CD14-positive monocyte (primary cell): ENCODE results near the gene HSD3B2. TPM values are rescaled to one million over a fixed set of nuclear protein-coding genes. Genes with fewer than 3 reads are reported as not detected.
"Not testable (repeated sequence)": the region's sequence is repeated elsewhere in the genome, so short reads cannot be mapped to it uniquely, and the experiment has no call there.

ENCODE experiments used
- DNase-seq, 3 donors: peaks; one replicate each; pipeline ENCODE4 v3.0.0-alpha.2; 2011 to 2022
- H2AFZ ChIP-seq: 2 replicates; pipeline ENCODE4 v1.6.0; 2012; ENCODE audit warnings: mild to moderate bottlenecking, low read depth, low read length, inconsistent platforms; ENCODE audit not compliant: insufficient read depth, poor library complexity, severe bottlenecking
- H3K27ac ChIP-seq, 2 donors: 1 replicate in 1 of 2; 2 replicates in 1 of 2; pipeline ENCODE4 v1.5.1; 2012 to 2013; ENCODE audit warnings: low read length in 2 of 2, control low read depth in 1 of 2, inconsistent platforms in 1 of 2, low read depth in 1 of 2, mild to moderate bottlenecking in 1 of 2
- H3K27me3 ChIP-seq, 2 donors: one replicate each; pipeline versions ENCODE4 v1.6.0 to v1.6.1; 2011 to 2013; ENCODE audit warnings: low read length in 2 of 2; ENCODE audit not compliant: control insufficient read depth in 2 of 2, insufficient read depth in 2 of 2
- H3K36me3 ChIP-seq, 2 donors: replicated peaks in 1 of 2; 1 replicate in 1 of 2; 2 replicates in 1 of 2; pipeline versions ENCODE4 v1.5.1 to v1.6.1; 2012 to 2013; ENCODE audit warnings: low read length in 2 of 2, control low read depth in 1 of 2, inconsistent platforms in 1 of 2, mild to moderate bottlenecking in 1 of 2; ENCODE audit not compliant: insufficient read depth in 2 of 2, control insufficient read depth in 1 of 2
- H3K4me1 ChIP-seq, 2 donors: 1 replicate in 1 of 2; 2 replicates in 1 of 2; pipeline versions ENCODE4 v1.5.1 to v1.6.1; 2012 to 2013; ENCODE audit warnings: low read length in 2 of 2, control low read depth in 1 of 2, inconsistent platforms in 1 of 2, mild to moderate bottlenecking in 1 of 2, moderate library complexity in 1 of 2; ENCODE audit not compliant: insufficient read depth in 2 of 2, control insufficient read depth in 1 of 2
- H3K4me2 ChIP-seq: replicated peaks from 2 replicates; pipeline ENCODE3; 2012; ENCODE audit warnings: low read length, moderate library complexity, mild to moderate bottlenecking; ENCODE audit not compliant: poor library complexity, severe bottlenecking; ENCODE audit errors: extremely low read depth
- H3K4me3 ChIP-seq, 3 experiments: fragments of 200-600 bp in 1 of 3; sonication (generic) in 1 of 3; replicated peaks in 1 of 3; 1 replicate in 2 of 3; 2 replicates in 1 of 3; pipeline ENCODE4 v1.5.1; 2011 to 2013; ENCODE audit warnings: low read length in 3 of 3, mild to moderate bottlenecking in 3 of 3, control low read depth in 2 of 3, low read depth in 2 of 3, inconsistent platforms in 1 of 3, moderate library complexity in 1 of 3
- H3K79me2 ChIP-seq: 2 replicates; pipeline ENCODE4 v1.6.0; 2012; ENCODE audit warnings: mild to moderate bottlenecking, control low read depth, inconsistent platforms, low read length, moderate library complexity; ENCODE audit not compliant: insufficient read depth
- H3K9ac ChIP-seq: 2 replicates; pipeline ENCODE4 v1.6.0; 2017; ENCODE audit warnings: low read length, mild to moderate bottlenecking; ENCODE audit not compliant: insufficient read depth, poor library complexity, severe bottlenecking
- H3K9me3 ChIP-seq, 2 donors: replicated peaks in 1 of 2; 1 replicate in 1 of 2; 2 replicates in 1 of 2; pipeline versions ENCODE4 v1.5.1 to v1.6.1; 2012 to 2013; ENCODE audit warnings: low read length in 2 of 2, control low read depth in 1 of 2; ENCODE audit not compliant: control insufficient read depth in 1 of 2, insufficient read depth in 1 of 2
- H4K20me1 ChIP-seq: 2 replicates; pipeline ENCODE4 v1.6.0; 2012; ENCODE audit warnings: mild to moderate bottlenecking, low read length, control low read depth, moderate library complexity; ENCODE audit not compliant: insufficient read depth
- H3K27ac Mint-ChIP-seq, 7 donors: one replicate each; pipeline ENCODE4 v1.8.0; 2020; ENCODE audit warnings: mild to moderate bottlenecking in 7 of 7, mixed read lengths in 7 of 7, moderate library complexity in 6 of 7, inconsistent platforms in 2 of 7
- H3K27me3 Mint-ChIP-seq, 3 donors: one replicate each; pipeline ENCODE4 v1.8.0; 2021 to 2022; ENCODE audit warnings: low read depth in 3 of 3, mild to moderate bottlenecking in 3 of 3, mixed read lengths in 3 of 3, moderate library complexity in 3 of 3, inconsistent platforms in 1 of 3
- H3K36me3 Mint-ChIP-seq, 2 donors: one replicate each; pipeline ENCODE4 v1.8.0; 2020; ENCODE audit warnings: mixed read lengths in 2 of 2, inconsistent platforms in 1 of 2, mild to moderate bottlenecking in 1 of 2
- H3K4me1 Mint-ChIP-seq: one replicate; pipeline ENCODE4 v1.8.0; 2020; ENCODE audit warnings: mild to moderate bottlenecking, mixed read lengths
- H3K4me3 Mint-ChIP-seq, 2 donors: one replicate each; pipeline ENCODE4 v1.8.0; 2020; ENCODE audit warnings: mild to moderate bottlenecking in 2 of 2, mixed read lengths in 2 of 2, moderate library complexity in 1 of 2
- H3K9me3 Mint-ChIP-seq, 7 donors: one replicate each; pipeline ENCODE4 v1.8.0; 2020 to 2022; ENCODE audit warnings: mixed read lengths in 7 of 7, mild to moderate bottlenecking in 6 of 7, moderate library complexity in 6 of 7, inconsistent platforms in 2 of 7
- WGBS: methylation state at CpG from one replicate; pipeline ENCODE4 v1.1.5; 2013; ENCODE audit warnings: missing lambda C conversion rate; ENCODE audit not compliant: insufficient coverage; 5-methylcytosine and 5-hydroxymethylcytosine counted together
- intact Hi-C, 2 donors: fragments of 100-400 bp; cut with micrococcal nuclease; formaldehyde crosslinking; loops; one replicate each; pipeline versions ENCODE4 v1.15.0 to v1.15.1; 2023
- polyA plus RNA-seq, 3 donors: library from polyadenylated mRNA; depleted of rRNA in 1 of 3; unstranded in 2 of 3; stranded (reverse) in 1 of 3; fragments of 300-500 nt in 2 of 3; fragments of >200 nt in 1 of 3; fragmentation: Illumina TruSeq in 2 of 3; gene quantifications; 1 replicate in 2 of 3; 2 replicates in 1 of 3; pipeline ENCODE4 v1.2.3, GENCODE V29; 2012 to 2021
- TF ChIP-seq, protein P1 (sequence below): fragments of 200-600 bp; IDR thresholded peaks from one replicate; pipeline ENCODE4 v1.8.0; 2022; ENCODE audit warnings: antibody characterized with exemption, mild to moderate bottlenecking

The HSD3B2 gene
- polyA plus RNA-seq, 3 donors, result not detected

- H3K4me2 ChIP-seq, result no peak overlapping the region
- intact Hi-C loops, result no loop called here
- H3K79me2 ChIP-seq, result no peaks in the 10 kb centered on the region
- no peak overlapping the region for H3K27ac ChIP-seq
- H3K27me3 ChIP-seq, result no peaks in the 10 kb centered on the region
- TF ChIP-seq, protein P1, sequence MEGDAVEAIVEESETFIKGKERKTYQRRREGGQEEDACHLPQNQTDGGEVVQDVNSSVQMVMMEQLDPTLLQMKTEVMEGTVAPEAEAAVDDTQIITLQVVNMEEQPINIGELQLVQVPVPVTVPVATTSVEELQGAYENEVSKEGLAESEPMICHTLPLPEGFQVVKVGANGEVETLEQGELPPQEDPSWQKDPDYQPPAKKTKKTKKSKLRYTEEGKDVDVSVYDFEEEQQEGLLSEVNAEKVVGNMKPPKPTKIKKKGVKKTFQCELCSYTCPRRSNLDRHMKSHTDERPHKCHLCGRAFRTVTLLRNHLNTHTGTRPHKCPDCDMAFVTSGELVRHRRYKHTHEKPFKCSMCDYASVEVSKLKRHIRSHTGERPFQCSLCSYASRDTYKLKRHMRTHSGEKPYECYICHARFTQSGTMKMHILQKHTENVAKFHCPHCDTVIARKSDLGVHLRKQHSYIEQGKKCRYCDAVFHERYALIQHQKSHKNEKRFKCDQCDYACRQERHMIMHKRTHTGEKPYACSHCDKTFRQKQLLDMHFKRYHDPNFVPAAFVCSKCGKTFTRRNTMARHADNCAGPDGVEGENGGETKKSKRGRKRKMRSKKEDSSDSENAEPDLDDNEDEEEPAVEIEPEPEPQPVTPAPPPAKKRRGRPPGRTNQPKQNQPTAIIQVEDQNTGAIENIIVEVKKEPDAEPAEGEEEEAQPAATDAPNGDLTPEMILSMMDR, result no peak
- no peaks in the 10 kb centered on the region for H4K20me1 ChIP-seq
- Mint-ChIP-seq H3K9me3 (peaks cover 0 to 4% (median 2%) of the 10 kb centered on the region in 7 donors), H3K4me3 (no peak overlapping the region), H3K36me3 (no peaks in the 10 kb centered on the region), H3K27me3 (peaks cover 0 to 11% (median 4%) of the 10 kb centered on the region in 3 donors), H3K4me1 (no peaks in the 10 kb centered on the region), H3K27ac (no peak overlapping the region)
- no peak overlapping the region for H3K9ac ChIP-seq
- 100% methylated on average over 1 of the region's 1 CpG for WGBS
- H3K4me1 ChIP-seq, result no peaks in the 10 kb centered on the region
- no peak overlapping the region for H3K4me3 ChIP-seq
- H3K36me3 ChIP-seq, result no peaks in the 10 kb centered on the region
- no peak for DNase-seq
- no peak overlapping the region for H2AFZ ChIP-seq
- H3K9me3 ChIP-seq, result no peaks in the 10 kb centered on the region
These were observed 38.4 kb upstream of the HSD3B2 start for GRCh38 chr1:119376594-119376993.

GRCh38 chr1:119377594-119377993 is 37.4 kb upstream of the HSD3B2 start:
- DNase-seq, H3K4me1 ChIP-seq, H3K36me3 ChIP-seq, H3K9me3 ChIP-seq, intact Hi-C loops, H3K4me3 ChIP-seq, H3K9me3 Mint-ChIP-seq, H3K9ac ChIP-seq, H3K27me3 ChIP-seq, H3K4me3 Mint-ChIP-seq, H3K27ac ChIP-seq, H4K20me1 ChIP-seq, H3K79me2 ChIP-seq, H2AFZ ChIP-seq, H3K27ac Mint-ChIP-seq, H3K4me2 ChIP-seq, H3K36me3 Mint-ChIP-seq, H3K4me1 Mint-ChIP-seq: not testable (repeated sequence)
- WGBS, result 100% methylated on average over 1 of the region's 2 CpGs
- H3K27me3 Mint-ChIP-seq, result peaks cover 0 to 11% (median 4%) of the 10 kb centered on the region in 3 donors
